ENCODE measurements around the gene SCNN1B.
A peak's percentile ranks its signal among the peaks of the same experiment; 100 is the strongest.

SCNN1B gene

DNA sequence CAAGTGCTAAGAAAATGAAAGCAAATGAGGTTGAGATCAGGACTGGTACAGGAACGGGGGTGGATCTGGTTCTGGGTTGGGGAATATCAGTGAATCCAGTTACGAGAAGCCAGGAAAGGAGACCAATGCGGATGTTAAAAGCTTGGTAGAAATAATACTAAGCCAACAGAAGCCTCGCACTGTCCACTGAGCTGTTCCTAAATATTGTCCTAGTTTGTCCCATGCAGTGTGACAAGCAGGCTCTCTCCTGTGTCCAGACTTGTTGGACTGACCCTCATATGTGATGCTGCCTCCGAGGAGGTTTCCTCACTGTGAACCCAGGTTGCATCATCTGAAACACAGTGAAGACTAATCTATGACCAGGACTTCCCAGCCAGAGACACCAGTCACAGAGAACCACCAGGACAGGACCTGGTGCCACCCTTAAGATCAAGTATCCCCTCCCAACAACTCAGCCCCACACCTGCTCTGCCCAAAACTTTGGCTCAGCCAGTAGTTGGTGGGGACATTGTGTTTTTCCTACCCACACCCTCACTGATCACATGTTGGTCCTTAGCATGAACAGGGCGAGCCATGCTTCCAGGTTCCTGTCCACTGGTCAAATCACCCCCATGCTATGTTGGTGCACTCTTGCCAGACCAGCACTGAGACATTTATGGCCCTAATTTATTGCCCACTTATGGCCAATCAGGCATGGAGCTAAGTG, 32.7 kb upstream of the SCNN1B start:
- no peaks in the 10 kb centered on the region for H3K27me3 ChIP-seq (ENCODE audit: control insufficient read depth, insufficient read depth, low read length)
- no peaks in the 10 kb centered on the region for H3K4me1 ChIP-seq (ENCODE audit: control insufficient read depth, insufficient read depth, low read length)
- no peaks in the 10 kb centered on the region for H3K36me3 ChIP-seq (ENCODE audit: control insufficient read depth, insufficient read depth, low read length)
- no peak overlapping the region for H3K27ac ChIP-seq (ENCODE audit: low read length)
- no peak for DNase-seq (ENCODE audit: low read depth, low spot score)
- WGBS (ENCODE audit: insufficient coverage, insufficient read length), result no CpG with 5 or more reads among the region's 6 CpGs
- no peaks in the 10 kb centered on the region for H3K9me3 ChIP-seq (ENCODE audit: control insufficient read depth, insufficient read depth, low read length)
- H3K4me3 ChIP-seq (ENCODE audit: low read length), result no peak overlapping the region

DNA sequence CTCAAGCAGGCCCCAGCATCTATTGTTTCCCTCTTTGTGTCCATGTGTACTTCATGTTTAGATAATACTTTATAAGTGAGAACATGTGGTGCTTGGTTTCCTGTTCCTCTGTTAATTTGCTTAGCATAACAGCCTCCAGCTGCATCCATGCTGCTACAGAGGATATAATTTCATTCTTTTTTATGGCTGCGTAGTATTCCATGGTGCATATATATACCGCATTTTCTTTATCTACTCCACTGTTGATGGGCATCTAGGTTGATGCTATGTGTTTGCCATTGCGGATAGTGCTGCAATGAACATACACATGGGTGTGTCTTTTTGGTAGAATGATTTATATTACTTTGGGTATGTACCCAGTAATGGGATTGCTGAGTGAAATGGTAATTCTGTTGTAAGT, 31.4 kb upstream of the SCNN1B start:
- Histone ChIP-seq H3K27me3 (ENCODE audit: control insufficient read depth, insufficient read depth, low read length) (no peaks in the 10 kb centered on the region), H3K36me3 (ENCODE audit: control insufficient read depth, insufficient read depth, low read length) (no peaks in the 10 kb centered on the region), H3K9me3 (ENCODE audit: control insufficient read depth, insufficient read depth, low read length) (no peaks in the 10 kb centered on the region), H3K4me3 (ENCODE audit: low read length) (no peak overlapping the region), H3K27ac (ENCODE audit: low read length) (no peak overlapping the region), H3K4me1 (ENCODE audit: control insufficient read depth, insufficient read depth, low read length) (no peaks in the 10 kb centered on the region)
- DNase-seq (ENCODE audit: low read depth, low spot score), result no peak
- WGBS (ENCODE audit: insufficient coverage, insufficient read length), result no CpG with 5 or more reads among the region's 3 CpGs

DNA sequence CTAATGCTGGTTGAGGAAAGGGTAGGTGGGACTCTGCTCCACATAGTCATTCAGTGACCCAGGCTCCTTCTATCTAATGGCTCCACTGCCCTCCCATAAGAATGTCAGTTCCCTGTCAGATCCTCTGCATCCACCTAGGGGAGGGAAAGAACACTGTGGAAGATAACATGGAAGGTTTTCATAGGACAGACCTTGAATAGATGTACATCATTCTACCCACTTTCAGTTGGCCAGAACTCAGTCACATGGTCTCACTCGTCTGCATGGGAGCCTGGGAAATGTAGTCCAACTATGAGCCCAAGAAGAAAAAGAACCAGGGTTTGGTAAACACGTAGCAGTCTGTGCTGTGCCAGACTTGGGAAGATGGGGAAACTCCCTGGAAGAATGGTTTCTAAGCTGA, 27.1 kb upstream of the SCNN1B start:
- no CpG with 5 or more reads among the region's 2 CpGs for WGBS (ENCODE audit: insufficient coverage, insufficient read length)
- H3K4me1 ChIP-seq (ENCODE audit: control insufficient read depth, insufficient read depth, low read length), result no peaks in the 10 kb centered on the region
- no peaks in the 10 kb centered on the region for H3K9me3 ChIP-seq (ENCODE audit: control insufficient read depth, insufficient read depth, low read length)
- H3K27me3 ChIP-seq (ENCODE audit: control insufficient read depth, insufficient read depth, low read length), result no peaks in the 10 kb centered on the region
- no peak for DNase-seq (ENCODE audit: low read depth, low spot score)
- H3K4me3 ChIP-seq (ENCODE audit: low read length), result no peak overlapping the region
- H3K27ac ChIP-seq (ENCODE audit: low read length), result no peak overlapping the region
- no peaks in the 10 kb centered on the region for H3K36me3 ChIP-seq (ENCODE audit: control insufficient read depth, insufficient read depth, low read length)

DNA sequence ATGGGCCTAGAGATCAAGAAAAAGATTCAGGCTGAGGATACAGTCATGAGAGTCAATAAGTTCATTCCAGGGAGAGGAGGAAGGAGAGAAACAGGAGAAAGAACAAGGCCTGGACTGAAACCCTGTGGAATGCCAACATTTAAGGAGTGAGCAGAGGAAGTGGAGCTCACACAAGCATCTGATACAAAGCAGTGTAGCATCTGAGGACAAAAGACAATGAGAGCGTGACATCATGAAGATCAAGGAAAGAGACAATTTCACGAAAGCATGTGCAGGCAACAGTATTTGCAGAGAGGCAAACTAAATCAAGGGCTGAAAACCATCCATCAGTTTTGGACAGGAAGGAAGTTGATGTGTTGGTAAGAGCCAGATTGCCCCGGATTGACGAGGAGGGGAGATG, 25.3 kb upstream of the SCNN1B start:
- Histone ChIP-seq H3K27ac (ENCODE audit: low read length) (no peak overlapping the region), H3K4me3 (ENCODE audit: low read length) (no peak overlapping the region), H3K36me3 (ENCODE audit: control insufficient read depth, insufficient read depth, low read length) (no peaks in the 10 kb centered on the region), H3K27me3 (ENCODE audit: control insufficient read depth, insufficient read depth, low read length) (no peaks in the 10 kb centered on the region), H3K4me1 (ENCODE audit: control insufficient read depth, insufficient read depth, low read length) (no peaks in the 10 kb centered on the region), H3K9me3 (ENCODE audit: control insufficient read depth, insufficient read depth, low read length) (no peaks in the 10 kb centered on the region)
- no CpG with 5 or more reads among the region's 4 CpGs for WGBS (ENCODE audit: insufficient coverage, insufficient read length)
- no peak for DNase-seq (ENCODE audit: low read depth, low spot score)

DNA sequence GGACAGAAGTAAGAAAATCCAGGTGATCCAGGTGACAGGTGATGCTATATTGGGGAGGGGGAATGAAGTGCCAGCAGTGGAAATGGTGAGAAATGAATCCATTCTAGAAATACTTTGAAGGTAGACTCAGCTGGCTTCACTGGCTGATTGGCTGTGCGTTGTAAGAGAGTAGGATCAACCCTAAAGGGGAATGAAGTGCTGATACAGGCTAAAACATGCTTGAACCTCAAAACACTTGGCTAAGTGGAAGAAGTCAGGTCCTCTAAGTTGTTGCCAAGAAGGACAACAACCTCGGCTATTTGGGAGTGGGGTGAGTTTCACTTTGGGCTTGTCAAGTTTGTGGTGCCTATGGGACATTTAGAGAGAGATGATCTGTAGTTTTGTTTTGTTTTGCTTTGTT, 24.1 kb upstream of the SCNN1B start:
- Histone ChIP-seq H3K27me3 (ENCODE audit: control insufficient read depth, insufficient read depth, low read length) (no peaks in the 10 kb centered on the region), H3K27ac (ENCODE audit: low read length) (no peak overlapping the region), H3K9me3 (ENCODE audit: control insufficient read depth, insufficient read depth, low read length) (no peaks in the 10 kb centered on the region), H3K4me1 (ENCODE audit: control insufficient read depth, insufficient read depth, low read length) (no peaks in the 10 kb centered on the region), H3K36me3 (ENCODE audit: control insufficient read depth, insufficient read depth, low read length) (no peaks in the 10 kb centered on the region), H3K4me3 (ENCODE audit: low read length) (no peak overlapping the region)
- no peak for DNase-seq (ENCODE audit: low read depth, low spot score)
- WGBS (ENCODE audit: insufficient coverage, insufficient read length), result no CpG with 5 or more reads among the region's 2 CpGs

DNA sequence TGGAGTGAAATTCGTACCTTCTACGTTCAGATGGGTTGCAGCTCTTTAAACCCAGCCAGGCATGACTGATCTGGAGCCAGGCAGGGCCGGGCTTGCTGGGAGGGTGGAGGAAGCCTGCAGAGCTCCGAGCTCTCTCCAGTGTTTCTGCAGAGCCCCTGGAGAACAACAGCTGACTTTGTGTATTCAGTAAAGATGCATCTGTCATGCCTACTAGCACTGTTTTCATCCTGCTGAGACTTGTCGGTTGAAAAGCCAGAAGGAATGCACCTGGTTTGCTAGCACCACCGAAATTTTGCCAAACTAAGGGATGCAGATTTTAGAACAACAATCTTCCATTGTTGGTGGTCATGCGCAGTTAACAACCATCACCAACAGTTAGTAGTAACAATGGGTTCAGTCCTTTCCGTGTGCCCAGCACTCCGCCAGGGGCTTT, 22.4 kb upstream of the SCNN1B start:
- Histone ChIP-seq H3K4me3 (ENCODE audit: low read length) (no peak overlapping the region), H3K27ac (ENCODE audit: low read length) (no peak overlapping the region), H3K9me3 (ENCODE audit: control insufficient read depth, insufficient read depth, low read length) (no peaks in the 10 kb centered on the region), H3K27me3 (ENCODE audit: control insufficient read depth, insufficient read depth, low read length) (no peaks in the 10 kb centered on the region), H3K36me3 (ENCODE audit: control insufficient read depth, insufficient read depth, low read length) (no peaks in the 10 kb centered on the region), H3K4me1 (ENCODE audit: control insufficient read depth, insufficient read depth, low read length) (no peaks in the 10 kb centered on the region)
- peak; percentile 48 for DNase-seq (ENCODE audit: low read depth, low spot score)
- no CpG with 5 or more reads among the region's 9 CpGs for WGBS (ENCODE audit: insufficient coverage, insufficient read length)

DNA sequence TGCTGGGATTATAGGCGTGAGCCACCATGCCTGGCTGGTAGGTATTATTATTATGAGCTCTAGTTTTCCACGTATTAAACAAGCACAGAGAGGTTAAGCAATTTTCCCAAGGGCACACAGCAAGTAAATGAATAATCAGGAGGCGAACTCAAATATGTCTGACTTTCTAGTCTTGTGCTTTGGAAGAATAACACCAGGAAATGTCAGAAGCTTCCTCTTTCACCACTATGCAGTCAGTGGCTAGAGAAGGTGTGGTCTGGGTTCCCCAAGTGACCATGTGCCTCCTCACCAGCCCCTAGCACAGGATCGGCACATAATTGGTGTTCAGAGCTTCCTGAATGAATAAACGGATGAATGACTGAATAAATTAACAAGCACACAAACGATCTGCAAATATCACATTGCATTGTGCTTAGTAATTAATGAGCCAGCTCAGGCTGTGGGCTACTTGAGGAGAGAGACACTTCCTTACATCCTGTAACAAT, 21.6 kb upstream of the SCNN1B start:
- no peak overlapping the region for H3K27ac ChIP-seq (ENCODE audit: low read length)
- WGBS (ENCODE audit: insufficient coverage, insufficient read length), result no CpG with 5 or more reads among the region's 6 CpGs
- no peaks in the 10 kb centered on the region for H3K27me3 ChIP-seq (ENCODE audit: control insufficient read depth, insufficient read depth, low read length)
- DNase-seq (ENCODE audit: low read depth, low spot score), result no peak
- no peaks in the 10 kb centered on the region for H3K36me3 ChIP-seq (ENCODE audit: control insufficient read depth, insufficient read depth, low read length)
- no peaks in the 10 kb centered on the region for H3K9me3 ChIP-seq (ENCODE audit: control insufficient read depth, insufficient read depth, low read length)
- no peak overlapping the region for H3K4me3 ChIP-seq (ENCODE audit: low read length)
- H3K4me1 ChIP-seq (ENCODE audit: control insufficient read depth, insufficient read depth, low read length), result no peaks in the 10 kb centered on the region

DNA sequence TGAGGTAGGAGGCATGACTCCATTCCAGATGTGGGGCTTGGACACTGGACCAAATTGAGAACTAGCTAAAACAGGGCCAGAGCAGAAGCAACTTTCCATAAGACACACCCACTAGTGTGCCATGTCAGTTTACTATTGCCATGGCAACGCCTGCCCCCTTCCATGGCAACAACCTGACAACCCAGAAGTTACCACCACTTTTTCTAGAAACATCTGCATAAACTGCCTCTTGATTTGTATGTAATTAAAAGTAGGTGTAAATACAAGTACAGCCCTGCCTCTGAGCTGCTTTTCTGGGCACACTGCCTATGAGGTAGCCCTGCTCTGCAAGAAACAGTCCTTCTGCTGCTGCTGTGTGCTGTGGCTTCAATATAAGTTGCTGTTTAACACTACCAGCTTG, 19.5 kb upstream of the SCNN1B start:
- no CpG with 5 or more reads among the region's 1 CpG for WGBS (ENCODE audit: insufficient coverage, insufficient read length)
- no peak overlapping the region for H3K27ac ChIP-seq (ENCODE audit: low read length)
- no peak overlapping the region for H3K4me3 ChIP-seq (ENCODE audit: low read length)
- H3K4me1 ChIP-seq (ENCODE audit: control insufficient read depth, insufficient read depth, low read length), result no peaks in the 10 kb centered on the region
- no peak for DNase-seq (ENCODE audit: low read depth, low spot score)
- H3K9me3 ChIP-seq (ENCODE audit: control insufficient read depth, insufficient read depth, low read length), result no peaks in the 10 kb centered on the region
- no peaks in the 10 kb centered on the region for H3K27me3 ChIP-seq (ENCODE audit: control insufficient read depth, insufficient read depth, low read length)
- H3K36me3 ChIP-seq (ENCODE audit: control insufficient read depth, insufficient read depth, low read length), result no peaks in the 10 kb centered on the region

DNA sequence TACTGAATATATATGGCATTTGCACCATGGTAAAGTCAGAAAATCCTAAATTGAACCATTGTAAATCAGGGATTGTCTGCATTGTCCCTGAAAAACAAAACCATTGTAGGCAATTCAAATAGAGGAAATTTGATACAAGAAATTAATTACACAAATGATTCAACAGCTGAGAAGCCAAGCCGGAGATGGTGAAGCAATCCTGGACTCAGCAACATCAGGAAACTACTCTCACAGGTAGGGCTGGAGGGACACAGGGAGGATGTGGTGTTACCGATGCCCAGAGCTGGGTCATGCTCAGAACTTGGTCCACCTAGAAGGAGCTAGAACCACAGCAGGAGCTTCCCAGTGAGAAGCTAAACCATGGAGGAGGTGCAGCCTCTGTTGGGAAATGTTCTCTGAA, 18.5 kb upstream of the SCNN1B start:
- no CpG with 5 or more reads among the region's 2 CpGs for WGBS (ENCODE audit: insufficient coverage, insufficient read length)
- Histone ChIP-seq H3K27me3 (ENCODE audit: control insufficient read depth, insufficient read depth, low read length) (no peaks in the 10 kb centered on the region), H3K4me1 (ENCODE audit: control insufficient read depth, insufficient read depth, low read length) (no peaks in the 10 kb centered on the region), H3K36me3 (ENCODE audit: control insufficient read depth, insufficient read depth, low read length) (no peaks in the 10 kb centered on the region), H3K27ac (ENCODE audit: low read length) (no peak overlapping the region), H3K4me3 (ENCODE audit: low read length) (no peak overlapping the region), H3K9me3 (ENCODE audit: control insufficient read depth, insufficient read depth, low read length) (no peaks in the 10 kb centered on the region)
- no peak for DNase-seq (ENCODE audit: low read depth, low spot score)

DNA sequence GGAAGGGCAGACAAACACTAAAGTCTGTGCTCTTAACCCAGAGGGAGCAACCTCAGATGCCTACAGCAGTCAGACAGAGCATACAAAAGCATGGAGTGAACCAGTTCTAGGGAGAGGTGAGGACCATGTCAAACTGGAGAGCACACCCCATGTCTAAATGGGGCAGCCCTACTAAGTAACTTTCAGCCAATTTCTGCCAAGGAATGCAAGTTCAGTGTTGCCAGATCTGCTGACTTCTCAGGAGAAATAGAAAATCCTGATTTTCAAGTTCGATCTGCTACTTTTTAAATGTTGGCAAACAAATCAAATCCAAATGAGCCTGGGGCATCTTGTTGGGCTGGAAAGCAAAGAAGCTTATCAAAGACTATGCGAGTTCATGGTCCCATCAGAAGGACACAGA, 17.5 kb upstream of the SCNN1B start:
- Histone ChIP-seq H3K27ac (ENCODE audit: low read length) (no peak overlapping the region), H3K27me3 (ENCODE audit: control insufficient read depth, insufficient read depth, low read length) (no peaks in the 10 kb centered on the region), H3K4me1 (ENCODE audit: control insufficient read depth, insufficient read depth, low read length) (no peaks in the 10 kb centered on the region), H3K36me3 (ENCODE audit: control insufficient read depth, insufficient read depth, low read length) (no peaks in the 10 kb centered on the region), H3K9me3 (ENCODE audit: control insufficient read depth, insufficient read depth, low read length) (no peaks in the 10 kb centered on the region), H3K4me3 (ENCODE audit: low read length) (no peak overlapping the region)
- DNase-seq (ENCODE audit: low read depth, low spot score), result no peak
- no CpG with 5 or more reads among the region's 2 CpGs for WGBS (ENCODE audit: insufficient coverage, insufficient read length)

DNA sequence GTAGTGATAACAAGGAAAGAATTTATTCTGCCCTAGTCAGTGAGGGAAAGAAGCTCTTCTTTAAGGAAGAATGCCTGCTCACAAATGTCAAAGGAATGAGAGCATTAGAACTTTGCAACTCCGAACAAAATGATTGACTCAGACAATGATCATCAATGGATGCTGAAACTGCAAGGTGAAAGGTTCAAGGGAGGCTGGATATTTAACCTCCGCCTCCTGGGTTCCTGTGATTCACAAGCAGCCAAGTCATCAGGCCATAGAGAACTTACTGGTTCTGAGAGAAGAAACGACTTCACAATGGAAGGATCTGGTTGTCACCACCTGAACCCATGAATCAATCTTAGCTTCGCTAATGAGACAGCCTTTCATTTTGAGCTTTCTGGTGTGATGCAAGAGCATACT, 16.0 kb upstream of the SCNN1B start:
- no peaks in the 10 kb centered on the region for H3K36me3 ChIP-seq (ENCODE audit: control insufficient read depth, insufficient read depth, low read length)
- no peak overlapping the region for H3K27ac ChIP-seq (ENCODE audit: low read length)
- H3K4me1 ChIP-seq (ENCODE audit: control insufficient read depth, insufficient read depth, low read length), result no peaks in the 10 kb centered on the region
- no peak for DNase-seq (ENCODE audit: low read depth, low spot score)
- H3K27me3 ChIP-seq (ENCODE audit: control insufficient read depth, insufficient read depth, low read length), result no peaks in the 10 kb centered on the region
- no peak overlapping the region for H3K4me3 ChIP-seq (ENCODE audit: low read length)
- WGBS (ENCODE audit: insufficient coverage, insufficient read length), result no CpG with 5 or more reads among the region's 4 CpGs
- no peaks in the 10 kb centered on the region for H3K9me3 ChIP-seq (ENCODE audit: control insufficient read depth, insufficient read depth, low read length)
